GM12878 (cell line): ENCODE measurements around the gene EXD3.

Experiments
- CHD2 ChIP-seq: IDR thresholded peaks from 2 replicates; pipeline ENCODE4 v1.6.1; 2011; ENCODE audit warnings: low read depth, low read length, improper control_type of control experiment, borderline replicate concordance
- CTCF ChIP-seq, 3 experiments: IDR thresholded peaks in 2 of 3; conservative IDR thresholded peaks in 1 of 3; 2 replicates each; pipeline ENCODE4 v1.5.1; 2011; ENCODE audit warnings: low read depth in 3 of 3, low read length in 3 of 3, mild to moderate bottlenecking in 3 of 3, control low read depth in 2 of 3, moderate library complexity in 2 of 3, inconsistent platforms in 1 of 3, mixed read lengths in 1 of 3; ENCODE audit not compliant: control insufficient read depth in 2 of 3, insufficient read depth in 1 of 3; ENCODE audit errors: extremely low read depth in 1 of 3
- MAX ChIP-seq: IDR thresholded peaks from 2 replicates; pipeline ENCODE4 v1.6.1; 2012; ENCODE audit warnings: low read depth, low read length, improper control_type of control experiment
- POLR2A ChIP-seq: IDR thresholded peaks from 2 replicates; pipeline ENCODE4 v1.6.1; 2011; ENCODE audit warnings: low read depth, mild to moderate bottlenecking, low read length
- SREBF2 ChIP-seq: IDR thresholded peaks from 2 replicates; pipeline ENCODE4 v1.6.1; 2012; ENCODE audit warnings: mild to moderate bottlenecking, low read length
- YBX1 ChIP-seq: fragments of 450-650 bp; IDR thresholded peaks from 2 replicates; pipeline ENCODE4 v1.6.1; 2016; ENCODE audit warnings: antibody characterized with exemption
- TF ChIP-seq, protein P1 (sequence below): IDR thresholded peaks from 2 replicates; pipeline ENCODE4 v1.6.1; 2011; ENCODE audit warnings: borderline replicate concordance, low read depth, mild to moderate bottlenecking, moderate library complexity, mixed read lengths, low read length; ENCODE audit not compliant: insufficient read depth; ENCODE audit errors: extremely low read length
- TF ChIP-seq, protein P2 (sequence below): fragments of 450-650 bp; IDR thresholded peaks from 2 replicates; pipeline ENCODE4 v1.6.1; 2017; ENCODE audit warnings: mild to moderate bottlenecking, low read depth, inconsistent platforms; ENCODE audit not compliant: poor library complexity, severe bottlenecking

DNA sequence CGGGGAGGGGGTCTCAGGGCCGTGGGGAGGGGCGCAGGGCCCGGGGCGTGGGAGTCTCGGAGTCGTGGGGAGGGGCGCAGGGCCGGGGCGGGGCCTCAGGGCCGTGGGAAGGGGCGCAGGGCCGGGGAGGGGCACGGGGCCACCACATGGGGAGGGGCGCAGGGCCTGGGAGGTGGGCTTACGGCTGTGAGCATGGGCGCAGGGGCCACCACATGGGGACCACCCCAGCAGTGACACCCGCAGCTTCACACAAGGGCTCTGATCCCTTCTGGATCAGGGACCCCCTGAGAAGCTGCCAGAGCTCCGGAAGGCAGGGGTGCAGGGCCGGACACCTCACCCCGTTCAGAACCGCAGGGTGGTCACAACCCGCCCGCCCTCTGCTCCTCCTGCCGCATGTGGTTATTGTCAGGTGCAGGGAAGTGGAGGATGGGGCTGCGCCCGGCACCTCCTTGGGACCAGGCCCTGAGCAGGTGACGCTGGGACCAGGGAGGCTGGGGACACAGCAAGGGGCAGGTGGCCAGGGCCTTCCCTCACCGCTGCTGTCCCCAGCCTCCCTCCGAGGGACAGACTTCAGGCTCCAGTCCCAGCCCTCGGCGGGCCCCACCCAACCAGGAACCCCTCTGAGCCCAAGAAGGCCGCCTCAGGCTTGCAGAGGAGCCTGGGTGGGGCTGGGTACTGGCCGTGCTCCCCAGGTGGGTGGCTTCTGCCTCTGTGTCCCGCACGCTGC is 53.7 kb downstream of the EXD3 start:
- TF ChIP-seq, protein P1, sequence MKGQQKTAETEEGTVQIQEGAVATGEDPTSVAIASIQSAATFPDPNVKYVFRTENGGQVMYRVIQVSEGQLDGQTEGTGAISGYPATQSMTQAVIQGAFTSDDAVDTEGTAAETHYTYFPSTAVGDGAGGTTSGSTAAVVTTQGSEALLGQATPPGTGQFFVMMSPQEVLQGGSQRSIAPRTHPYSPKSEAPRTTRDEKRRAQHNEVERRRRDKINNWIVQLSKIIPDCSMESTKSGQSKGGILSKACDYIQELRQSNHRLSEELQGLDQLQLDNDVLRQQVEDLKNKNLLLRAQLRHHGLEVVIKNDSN, result no peak
- TF ChIP-seq MAX (no peak), YBX1 (no peak), CHD2 (no peak), POLR2A (no peak), CTCF (IDR thresholded peaks at IDR 0.05 in 2 of 3, conservative IDR thresholded peaks at IDR 0.05 in 1 of 3; ENCODE audit: control insufficient read depth in 2 of 3, extremely low read depth in 1 of 3, insufficient read depth in 1 of 3, low read depth in 3 of 3, low read length in 3 of 3) (no peak), SREBF2 (no peak)
- TF ChIP-seq, protein P2, sequence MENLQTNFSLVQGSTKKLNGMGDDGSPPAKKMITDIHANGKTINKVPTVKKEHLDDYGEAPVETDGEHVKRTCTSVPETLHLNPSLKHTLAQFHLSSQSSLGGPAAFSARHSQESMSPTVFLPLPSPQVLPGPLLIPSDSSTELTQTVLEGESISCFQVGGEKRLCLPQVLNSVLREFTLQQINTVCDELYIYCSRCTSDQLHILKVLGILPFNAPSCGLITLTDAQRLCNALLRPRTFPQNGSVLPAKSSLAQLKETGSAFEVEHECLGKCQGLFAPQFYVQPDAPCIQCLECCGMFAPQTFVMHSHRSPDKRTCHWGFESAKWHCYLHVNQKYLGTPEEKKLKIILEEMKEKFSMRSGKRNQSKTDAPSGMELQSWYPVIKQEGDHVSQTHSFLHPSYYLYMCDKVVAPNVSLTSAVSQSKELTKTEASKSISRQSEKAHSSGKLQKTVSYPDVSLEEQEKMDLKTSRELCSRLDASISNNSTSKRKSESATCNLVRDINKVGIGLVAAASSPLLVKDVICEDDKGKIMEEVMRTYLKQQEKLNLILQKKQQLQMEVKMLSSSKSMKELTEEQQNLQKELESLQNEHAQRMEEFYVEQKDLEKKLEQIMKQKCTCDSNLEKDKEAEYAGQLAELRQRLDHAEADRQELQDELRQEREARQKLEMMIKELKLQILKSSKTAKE, result no peak
